Measurements from ENCODE around the gene CDKL1. TPM values are rescaled to one million over a fixed set of nuclear protein-coding genes. Genes with fewer than 3 reads are reported as not detected.

The CDKL1 gene
- total RNA-seq, 1 donor from 2014 or later = 2.5 TPM

DNA sequence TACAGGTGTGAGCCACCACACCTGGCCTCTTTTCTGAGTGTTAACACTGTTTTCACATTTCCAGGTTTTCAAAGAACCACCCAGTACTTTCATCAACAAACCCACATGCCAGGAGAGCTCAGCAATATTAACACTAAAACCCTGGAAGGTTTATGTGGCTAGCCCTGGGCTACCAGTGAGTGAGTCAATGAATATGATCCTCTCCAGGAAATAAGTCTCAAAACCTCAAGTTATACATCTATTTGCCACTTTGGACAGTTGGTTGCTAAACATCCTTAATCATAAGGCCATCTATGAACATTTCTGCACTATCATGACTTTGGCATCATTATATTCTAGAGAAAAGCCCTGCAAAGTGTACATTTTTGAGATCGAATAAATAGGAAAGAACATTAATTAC, 6.3 kb upstream of the CDKL1 start:
- TF ChIP-seq EZH2phosphoT487 (IDR thresholded peaks at IDR 0.05) = no peak
- TF ChIP-seq EZH2 (IDR thresholded peaks at IDR 0.05) = no peak
- TF ChIP-seq, protein P1, sequence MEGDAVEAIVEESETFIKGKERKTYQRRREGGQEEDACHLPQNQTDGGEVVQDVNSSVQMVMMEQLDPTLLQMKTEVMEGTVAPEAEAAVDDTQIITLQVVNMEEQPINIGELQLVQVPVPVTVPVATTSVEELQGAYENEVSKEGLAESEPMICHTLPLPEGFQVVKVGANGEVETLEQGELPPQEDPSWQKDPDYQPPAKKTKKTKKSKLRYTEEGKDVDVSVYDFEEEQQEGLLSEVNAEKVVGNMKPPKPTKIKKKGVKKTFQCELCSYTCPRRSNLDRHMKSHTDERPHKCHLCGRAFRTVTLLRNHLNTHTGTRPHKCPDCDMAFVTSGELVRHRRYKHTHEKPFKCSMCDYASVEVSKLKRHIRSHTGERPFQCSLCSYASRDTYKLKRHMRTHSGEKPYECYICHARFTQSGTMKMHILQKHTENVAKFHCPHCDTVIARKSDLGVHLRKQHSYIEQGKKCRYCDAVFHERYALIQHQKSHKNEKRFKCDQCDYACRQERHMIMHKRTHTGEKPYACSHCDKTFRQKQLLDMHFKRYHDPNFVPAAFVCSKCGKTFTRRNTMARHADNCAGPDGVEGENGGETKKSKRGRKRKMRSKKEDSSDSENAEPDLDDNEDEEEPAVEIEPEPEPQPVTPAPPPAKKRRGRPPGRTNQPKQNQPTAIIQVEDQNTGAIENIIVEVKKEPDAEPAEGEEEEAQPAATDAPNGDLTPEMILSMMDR (IDR thresholded peaks at IDR 0.05) = no peak
- Mint-ChIP-seq H3K27me3 (ENCODE audit: insufficient read depth, low read depth) (peaks cover 3% of the 10 kb centered on the region), H3K36me3 (peaks cover 11% of the 10 kb centered on the region), H3K27ac (no peak overlapping the region), H3K9me3 (peaks cover 10% of the 10 kb centered on the region), H3K4me3 (no peak overlapping the region), H3K4me1 (peaks cover 9% of the 10 kb centered on the region)
- Histone ChIP-seq H3F3A (ENCODE audit: low read depth) (peaks cover 33% of the 10 kb centered on the region), H3K79me2 (ENCODE audit: low read depth) (no peaks in the 10 kb centered on the region), H3K27ac (no peak overlapping the region), H3K4me2 (no peak overlapping the region), H3K9me3 (ENCODE audit: low read depth) (peaks cover 4% of the 10 kb centered on the region), H2AFZ (replicated peaks) (no peak overlapping the region), H3K9ac (no peak overlapping the region), H3K27me3 (peaks cover 4% of the 10 kb centered on the region), H4K20me1 (ENCODE audit: low read depth) (no peaks in the 10 kb centered on the region), H3K4me3 (no peak overlapping the region), H3K36me3 (no peaks in the 10 kb centered on the region), H3K4me1 (peaks cover 7% of the 10 kb centered on the region)
- no peak for DNase-seq (ENCODE audit: low spot score)

DNA sequence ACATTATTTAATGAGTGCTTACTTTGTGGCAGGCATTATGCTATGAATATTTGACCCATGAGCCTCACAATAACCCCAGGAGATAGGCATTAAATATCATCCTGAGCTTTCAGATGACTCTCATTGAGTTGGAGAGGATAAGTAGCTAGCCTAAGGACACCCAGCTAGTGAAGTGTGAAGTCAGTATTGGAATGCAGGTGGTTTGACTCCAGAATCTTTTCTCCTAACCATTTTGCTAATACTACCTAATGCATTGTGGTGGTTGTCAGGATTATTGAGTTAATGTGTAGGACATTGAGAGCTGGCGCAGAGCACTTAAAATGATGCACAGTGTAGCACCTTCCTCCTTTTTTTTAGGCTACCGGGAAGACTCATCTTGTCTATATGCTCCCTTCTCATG, 3.8 kb upstream of the CDKL1 start:
- Histone ChIP-seq H2AFZ (replicated peaks) (no peak overlapping the region), H3K27me3 (peaks cover 24% of the 10 kb centered on the region), H3K9ac (no peak overlapping the region), H4K20me1 (ENCODE audit: low read depth) (no peaks in the 10 kb centered on the region), H3K4me3 (no peak overlapping the region), H3K4me1 (peaks cover 13% of the 10 kb centered on the region), H3K9me3 (ENCODE audit: low read depth) (peaks cover 3% of the 10 kb centered on the region), H3F3A (ENCODE audit: low read depth) (peaks cover 53% of the 10 kb centered on the region), H3K79me2 (ENCODE audit: low read depth) (no peaks in the 10 kb centered on the region), H3K4me2 (no peak overlapping the region), H3K27ac (no peak overlapping the region), H3K36me3 (no peaks in the 10 kb centered on the region)
- no peak overlapping the region for H3K27ac Mint-ChIP-seq
- H3K36me3 Mint-ChIP-seq = peaks cover under 1% of the 10 kb centered on the region
- peaks cover 22% of the 10 kb centered on the region for H3K4me1 Mint-ChIP-seq
- no peak for DNase-seq (ENCODE audit: low spot score)
- H3K27me3 Mint-ChIP-seq (ENCODE audit: insufficient read depth, low read depth) = peaks cover 12% of the 10 kb centered on the region
- TF ChIP-seq EZH2 (IDR thresholded peaks at IDR 0.05) (no peak), EZH2phosphoT487 (IDR thresholded peaks at IDR 0.05) (no peak)
- TF ChIP-seq, protein P1 (IDR thresholded peaks at IDR 0.05) = no peak
- H3K4me3 Mint-ChIP-seq = no peak overlapping the region
- peaks cover 2% of the 10 kb centered on the region for H3K9me3 Mint-ChIP-seq

DNA sequence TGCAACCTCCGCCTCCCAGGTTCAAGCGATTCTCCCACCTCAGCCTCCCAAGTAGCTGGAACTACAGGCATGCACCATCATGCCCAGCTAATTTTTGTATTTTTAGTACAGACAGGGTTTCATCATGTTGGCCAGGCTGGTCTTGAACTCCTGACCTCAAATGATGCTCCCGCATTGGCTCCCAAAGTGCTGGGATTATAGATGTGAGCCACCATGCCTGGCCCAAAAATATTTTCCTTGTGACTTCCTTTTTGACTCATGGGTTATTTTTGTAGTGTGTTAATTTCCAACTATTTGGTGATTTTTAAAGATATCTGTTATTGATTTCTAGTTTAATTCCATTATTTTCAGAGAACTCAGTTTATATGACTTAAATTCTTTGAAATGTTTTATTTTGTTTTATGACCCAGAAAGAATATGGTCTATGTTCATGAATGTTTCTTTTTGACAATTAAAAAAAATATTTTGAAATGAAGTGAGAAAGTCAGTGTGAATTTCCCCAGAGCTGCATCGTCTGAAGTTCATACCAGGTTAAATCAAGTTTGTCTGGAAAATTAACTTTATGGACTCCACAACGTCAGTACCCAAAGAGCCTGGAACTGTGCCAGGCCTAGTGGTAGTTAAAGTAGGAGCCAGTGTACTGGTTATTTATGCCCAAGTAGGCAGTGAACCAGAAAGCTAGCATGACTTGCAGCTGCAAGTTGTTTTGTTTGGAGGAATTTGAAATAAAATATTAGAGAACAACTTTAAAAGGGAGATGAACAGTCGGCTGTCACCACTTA, 2.8 kb upstream of the CDKL1 start:
- Histone ChIP-seq H3K4me1 (peaks cover 13% of the 10 kb centered on the region), H3K4me2 (no peak overlapping the region), H3K79me2 (ENCODE audit: low read depth) (no peaks in the 10 kb centered on the region), H3K27ac (no peak overlapping the region), H3K27me3 (peaks cover 33% of the 10 kb centered on the region), H3K36me3 (no peaks in the 10 kb centered on the region), H4K20me1 (ENCODE audit: low read depth) (no peaks in the 10 kb centered on the region), H3K9ac (no peak overlapping the region), H3F3A (ENCODE audit: low read depth) (peaks cover 53% of the 10 kb centered on the region), H3K9me3 (ENCODE audit: low read depth) (no peaks in the 10 kb centered on the region), H3K4me3 (no peak overlapping the region), H2AFZ (replicated peaks) (no peak overlapping the region)
- no peak for TF ChIP-seq EZH2 (IDR thresholded peaks at IDR 0.05)
- TF ChIP-seq, protein P1 (IDR thresholded peaks at IDR 0.05) = no peak
- no peak for TF ChIP-seq EZH2phosphoT487 (IDR thresholded peaks at IDR 0.05)
- no peak for DNase-seq (ENCODE audit: low spot score)
- Mint-ChIP-seq H3K27ac (no peak overlapping the region), H3K36me3 (no peaks in the 10 kb centered on the region), H3K4me1 (peaks cover 22% of the 10 kb centered on the region), H3K4me3 (no peak overlapping the region), H3K27me3 (ENCODE audit: insufficient read depth, low read depth) (peaks cover 15% of the 10 kb centered on the region), H3K9me3 (no peaks in the 10 kb centered on the region)
